ENCODE measurements around the gene TPM1.
"Not testable (repeated sequence)": the region's sequence is repeated elsewhere in the genome, so short reads cannot be mapped to it uniquely, and the experiment has no call there.

TPM1 gene

DNA sequence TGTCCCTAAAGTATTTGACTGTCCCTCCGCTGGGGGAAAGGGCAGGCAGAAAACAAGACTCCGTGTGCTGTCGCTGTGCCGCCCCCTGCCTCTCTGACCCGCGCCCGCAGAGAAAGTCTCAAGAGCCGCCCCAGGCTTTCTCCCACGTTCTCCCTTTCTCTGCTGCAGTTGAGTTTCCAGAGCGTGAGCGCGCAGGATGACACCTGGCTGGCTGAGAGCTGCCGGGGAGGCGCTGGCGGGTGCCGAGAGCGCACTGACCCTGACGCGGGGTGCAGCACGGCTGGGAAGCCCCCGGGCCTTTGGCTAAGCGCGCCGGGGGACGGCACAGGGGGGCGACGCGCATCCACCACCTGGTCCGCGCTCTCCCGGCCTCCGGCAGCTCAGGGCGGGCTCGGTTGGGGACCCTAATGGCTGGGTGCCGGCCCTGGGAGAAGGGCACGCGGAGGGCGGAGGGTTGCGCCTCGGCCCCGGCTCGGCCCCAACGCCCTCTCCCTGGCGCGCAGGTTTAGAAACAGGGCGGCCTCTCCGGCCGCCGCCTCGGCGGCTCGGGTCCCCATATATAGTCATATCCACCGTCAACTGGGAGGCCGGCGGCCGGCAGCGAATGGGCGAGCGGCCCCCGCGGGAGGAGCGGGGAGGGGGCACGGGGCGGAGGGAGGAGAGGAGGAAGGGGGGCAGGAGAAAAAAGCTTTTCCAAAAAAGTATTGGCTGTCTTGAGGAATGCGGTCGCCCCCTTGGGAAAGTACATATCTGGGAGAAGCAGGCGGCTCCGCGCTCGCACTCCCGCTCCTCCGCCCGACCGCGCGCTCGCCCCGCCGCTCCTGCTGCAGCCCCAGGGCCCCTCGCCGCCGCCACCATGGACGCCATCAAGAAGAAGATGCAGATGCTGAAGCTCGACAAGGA lies at the start of gene TPM1:
TPM1 (plus strand) TSS at position 774 of the 903 bp plus-strand sequence; CDS start at position 857, 83 bp downstream.
- no peak for DNase-seq (ENCODE audit: low spot score)

DNA sequence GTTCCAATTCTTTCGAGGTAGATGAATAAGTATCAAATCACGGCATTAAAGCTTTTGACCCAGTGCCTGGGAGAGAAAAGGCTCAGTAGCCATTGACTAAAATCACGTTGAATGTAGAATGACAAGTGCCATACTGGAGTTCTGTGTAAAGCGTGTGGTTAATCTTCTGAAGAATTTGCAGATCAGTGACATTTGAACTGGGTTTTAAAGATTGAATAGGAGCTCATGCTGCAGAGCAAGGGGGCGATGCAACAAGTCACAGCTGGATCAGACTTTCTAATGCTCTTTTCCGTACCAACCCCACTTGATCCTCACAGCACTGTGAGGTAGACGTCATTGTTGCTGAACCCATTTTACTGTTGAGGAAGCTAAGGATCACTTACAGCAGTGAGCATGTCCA lies 49.5 kb upstream of the TPM1 start:
- no peak for DNase-seq (ENCODE audit: low spot score)

DNA sequence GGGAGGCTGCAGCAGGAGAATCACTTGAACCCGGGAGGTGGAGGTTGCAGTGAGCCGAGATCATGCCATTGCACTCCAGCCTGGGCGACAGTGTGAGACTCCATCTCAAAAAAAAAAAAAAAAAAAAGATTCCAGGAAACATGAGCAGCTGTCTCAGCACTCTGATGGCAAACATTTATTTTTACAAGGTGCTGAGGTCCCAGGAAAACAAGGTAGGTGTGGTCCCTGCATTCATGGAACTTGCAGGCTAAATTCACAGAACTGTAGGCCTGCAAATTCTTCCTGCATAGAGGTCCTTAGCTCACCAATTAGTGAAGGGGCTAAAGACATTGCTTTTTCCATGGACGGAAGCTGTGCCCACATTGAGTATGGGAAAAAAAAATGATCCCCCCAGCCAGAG lies 48.9 kb upstream of the TPM1 start:
- not testable (repeated sequence) for DNase-seq (ENCODE audit: low spot score)

DNA sequence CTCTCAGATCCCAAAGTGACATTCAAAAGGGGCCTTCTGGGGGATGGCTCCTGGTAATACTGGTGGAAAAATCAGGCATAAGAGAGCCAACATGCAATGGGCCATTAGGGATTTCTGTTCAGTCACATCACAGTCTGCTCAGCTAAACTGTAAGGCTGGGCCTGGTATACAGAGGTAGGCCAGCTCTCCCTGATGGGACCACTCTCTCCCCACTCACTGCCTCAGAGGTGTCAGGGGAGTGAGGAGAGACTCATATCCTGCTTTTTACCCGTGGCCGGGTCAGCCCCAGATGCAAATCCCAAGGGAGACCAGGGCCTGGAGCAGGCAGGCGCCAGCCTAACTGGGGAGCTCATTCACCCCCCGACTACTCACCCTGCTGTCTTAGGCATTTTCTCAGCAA lies 48.1 kb upstream of the TPM1 start:
- DNase-seq (ENCODE audit: low spot score): no peak

DNA sequence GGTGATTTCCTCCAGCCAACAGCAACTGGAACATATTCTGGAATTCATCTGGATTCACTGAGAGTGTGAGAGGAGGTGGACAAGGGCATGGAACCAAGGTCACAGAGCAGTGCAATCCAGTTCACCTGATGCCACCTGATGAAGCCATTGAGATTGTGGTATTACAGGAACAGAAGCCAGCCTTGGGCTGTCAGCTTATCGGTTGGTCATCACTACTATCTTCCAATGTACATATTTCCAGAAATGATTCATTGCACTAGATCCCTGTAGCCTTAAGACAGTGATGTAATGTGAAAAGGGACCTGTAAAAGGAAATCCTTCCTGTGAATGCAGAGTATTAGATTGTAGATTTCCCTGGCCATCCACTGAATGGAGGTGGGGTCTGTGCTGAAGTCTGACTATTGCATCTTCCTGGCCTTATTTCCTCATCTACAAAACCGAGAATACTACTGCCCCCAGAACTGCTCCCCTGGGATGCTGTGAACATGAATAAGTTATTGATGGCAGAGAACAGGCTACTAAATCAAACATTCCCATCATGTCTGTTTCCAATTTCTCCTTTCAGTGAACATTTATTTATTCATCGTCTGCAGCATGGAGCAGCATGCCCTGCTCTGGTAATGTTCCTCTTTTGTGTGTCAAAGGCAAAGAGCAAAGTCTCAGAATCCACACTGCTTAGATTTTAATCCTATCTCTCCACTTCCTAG lies 47.4 kb upstream of the TPM1 start:
- DNase-seq (ENCODE audit: low spot score): no peak

DNA sequence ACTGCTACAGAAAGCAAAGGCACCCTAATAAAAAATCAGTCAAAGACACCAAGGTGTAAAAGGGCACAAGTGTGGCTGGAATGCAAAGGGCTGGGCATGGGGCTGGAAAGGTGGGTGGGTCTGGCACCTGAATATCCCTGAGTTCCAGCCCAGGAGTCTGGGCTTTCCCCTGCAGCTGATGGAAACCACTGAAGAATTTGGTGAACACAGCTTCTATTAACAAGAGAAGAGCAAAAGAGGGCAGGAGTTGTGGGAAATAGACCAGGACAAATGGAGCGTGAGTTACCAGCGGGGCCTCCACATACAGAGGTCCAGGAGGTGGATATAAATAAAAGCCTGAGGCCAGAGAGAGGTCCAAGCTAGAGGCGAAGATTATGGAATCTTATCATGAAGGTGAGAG lies 45.1 kb upstream of the TPM1 start:
- DNase-seq (ENCODE audit: low spot score): no peak

DNA sequence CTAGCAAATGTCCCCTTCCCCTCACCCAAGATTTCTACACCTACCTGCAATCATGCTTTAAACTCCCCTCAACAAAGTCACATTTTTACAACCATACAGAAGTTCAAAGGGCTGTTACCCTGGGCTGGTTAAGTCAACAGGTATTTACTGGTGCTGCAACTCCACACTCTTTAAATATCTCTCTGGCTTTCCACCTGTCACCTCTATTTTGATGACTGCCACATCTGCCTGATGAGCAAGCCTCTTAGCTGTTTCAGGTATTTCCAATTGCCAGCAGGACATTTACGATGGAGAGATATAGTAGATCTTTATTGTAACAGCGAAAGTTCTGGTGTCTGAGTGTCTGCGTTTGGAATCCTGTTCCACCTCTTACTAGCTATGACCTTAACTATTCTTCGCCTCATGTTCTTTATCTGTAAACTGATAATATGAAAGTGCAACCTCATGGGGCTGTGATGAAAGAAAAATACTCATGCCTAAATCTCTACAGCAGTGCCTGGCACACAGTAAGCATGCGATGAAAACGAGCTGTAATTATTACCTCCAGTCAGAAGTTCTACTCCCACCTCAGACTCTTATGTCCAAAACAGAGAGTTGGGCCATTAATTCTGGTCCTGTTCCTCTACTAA lies 44.2 kb upstream of the TPM1 start:
- no peak for DNase-seq (ENCODE audit: low spot score)

DNA sequence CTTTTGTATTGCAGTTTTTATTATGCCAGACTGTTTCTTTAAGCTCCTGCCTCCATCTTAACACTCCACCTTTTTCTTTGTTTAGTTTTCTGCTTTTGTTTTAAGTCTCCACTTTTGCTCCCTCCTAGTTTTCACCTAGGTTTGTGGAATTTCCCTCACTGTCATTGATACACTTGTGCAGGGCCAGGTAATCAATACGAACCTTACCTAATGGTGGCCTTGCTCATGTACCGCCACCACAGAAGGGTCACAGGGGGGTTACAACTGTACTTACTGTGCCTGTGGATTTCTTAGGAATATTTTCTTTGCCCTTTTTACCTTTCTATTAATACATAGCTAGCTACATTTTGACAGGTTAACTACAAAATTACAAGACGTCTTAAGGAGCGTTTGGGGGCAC lies 43.4 kb upstream of the TPM1 start:
- DNase-seq (ENCODE audit: low spot score): no peak

DNA sequence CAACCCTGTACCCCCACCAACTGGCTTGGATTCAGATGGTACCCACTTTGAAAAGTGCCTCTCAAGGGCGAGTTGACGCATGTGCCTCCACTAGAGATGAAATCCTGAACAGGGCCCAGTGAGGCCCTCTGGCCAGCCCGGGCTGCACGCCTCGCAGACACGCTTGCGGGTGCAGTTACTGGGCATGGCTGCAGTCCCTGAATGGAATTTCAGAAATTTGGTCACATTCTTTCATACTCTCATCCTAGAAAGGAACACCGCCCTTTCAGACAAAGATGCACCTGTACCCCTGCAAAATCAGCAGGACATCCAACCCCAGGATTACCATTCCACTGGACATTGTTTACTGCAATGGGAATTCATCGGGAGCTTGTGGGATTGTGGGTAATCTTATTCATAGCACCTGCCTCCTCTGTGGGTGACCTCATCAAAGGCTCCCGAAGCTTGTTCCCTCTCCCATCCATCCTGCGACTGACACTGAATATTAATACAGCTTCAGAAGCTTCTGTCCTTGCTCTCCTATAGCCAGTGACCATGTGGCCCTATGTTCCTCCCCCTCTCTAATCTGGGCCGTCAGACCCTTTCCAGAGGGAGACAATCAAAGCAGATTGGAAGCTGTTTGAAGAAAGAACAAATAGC lies 42.5 kb upstream of the TPM1 start:
- DNase-seq (ENCODE audit: low spot score): no peak

DNA sequence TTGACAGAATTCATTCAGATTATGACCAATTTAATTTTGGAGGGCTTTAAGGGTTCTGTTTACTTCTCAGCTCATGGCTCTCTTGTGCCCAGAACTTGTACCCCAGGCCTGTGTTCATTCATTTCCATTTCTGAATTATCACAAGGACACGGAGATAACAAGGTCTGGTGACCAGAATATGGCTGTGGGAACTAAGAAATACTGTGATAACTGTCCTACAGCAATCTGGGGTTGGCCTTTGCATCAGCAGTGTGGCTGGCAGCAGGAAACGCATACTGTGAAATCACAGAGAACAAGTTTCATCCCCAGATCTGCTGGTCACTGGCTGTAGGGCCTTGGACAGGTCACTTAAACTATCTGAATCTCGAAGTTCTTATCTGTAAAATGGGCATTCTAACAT lies 41.8 kb upstream of the TPM1 start:
- DNase-seq (ENCODE audit: low spot score): no peak

DNA sequence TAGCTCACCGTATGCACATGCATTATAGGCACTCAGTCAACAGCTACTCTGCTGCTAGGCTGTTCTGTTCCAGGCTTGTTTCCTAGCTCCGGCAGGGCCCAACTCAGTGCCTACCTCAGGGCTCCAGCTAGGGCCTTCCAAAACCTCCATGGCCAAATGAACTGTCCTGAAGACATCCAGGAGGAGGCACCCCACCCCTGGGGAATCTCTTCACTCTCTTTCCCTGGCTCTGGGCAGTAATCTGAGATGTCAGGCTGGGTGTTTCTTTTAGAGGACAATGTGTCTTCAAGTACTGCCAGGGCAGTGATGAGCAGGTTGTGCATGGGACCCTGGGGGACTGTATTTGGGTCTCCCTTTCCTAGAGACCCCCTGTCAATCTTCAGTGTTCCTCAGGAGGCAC lies 38.3 kb upstream of the TPM1 start:
- DNase-seq (ENCODE audit: low spot score): no peak

DNA sequence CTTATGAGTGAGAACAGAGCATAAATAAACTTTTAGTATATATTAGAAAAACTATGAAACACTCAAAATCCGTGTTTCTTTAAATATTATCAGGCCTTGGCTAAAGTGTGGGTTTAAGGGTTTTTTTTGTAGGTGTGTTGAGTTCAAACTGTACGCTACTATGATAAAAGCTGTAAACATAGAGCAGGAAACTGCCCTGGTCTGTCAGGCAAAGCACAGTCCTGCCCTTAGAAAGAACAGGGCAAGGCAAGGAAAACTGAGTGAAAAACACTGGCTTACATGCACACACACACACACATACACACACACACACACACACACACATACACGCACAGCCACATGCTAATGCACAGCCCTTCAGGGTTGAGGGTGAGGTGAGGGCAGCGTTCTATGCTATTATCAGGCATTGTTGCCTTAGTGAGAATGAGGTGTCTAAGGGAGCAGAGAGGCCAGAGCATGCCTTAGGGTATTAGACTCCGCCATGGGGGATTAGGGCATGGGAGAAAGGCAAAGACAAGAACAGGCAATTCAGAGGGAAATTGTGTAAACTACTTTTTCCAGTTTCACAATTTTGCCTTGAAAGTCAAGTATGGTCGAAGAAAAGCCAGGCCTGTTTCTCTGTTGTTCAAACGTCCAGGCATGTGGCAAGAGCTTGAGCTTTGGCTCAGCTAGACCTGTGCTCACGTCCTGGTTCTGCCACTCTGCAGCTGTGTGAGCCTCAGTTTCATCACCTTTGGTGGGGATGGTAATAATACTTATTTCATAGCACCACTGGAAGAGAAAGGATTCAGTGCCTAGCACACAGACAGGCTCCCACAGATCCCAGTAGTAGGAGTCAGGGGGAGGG lies 36.3 kb upstream of the TPM1 start:
- DNase-seq (ENCODE audit: low spot score): no peak

DNA sequence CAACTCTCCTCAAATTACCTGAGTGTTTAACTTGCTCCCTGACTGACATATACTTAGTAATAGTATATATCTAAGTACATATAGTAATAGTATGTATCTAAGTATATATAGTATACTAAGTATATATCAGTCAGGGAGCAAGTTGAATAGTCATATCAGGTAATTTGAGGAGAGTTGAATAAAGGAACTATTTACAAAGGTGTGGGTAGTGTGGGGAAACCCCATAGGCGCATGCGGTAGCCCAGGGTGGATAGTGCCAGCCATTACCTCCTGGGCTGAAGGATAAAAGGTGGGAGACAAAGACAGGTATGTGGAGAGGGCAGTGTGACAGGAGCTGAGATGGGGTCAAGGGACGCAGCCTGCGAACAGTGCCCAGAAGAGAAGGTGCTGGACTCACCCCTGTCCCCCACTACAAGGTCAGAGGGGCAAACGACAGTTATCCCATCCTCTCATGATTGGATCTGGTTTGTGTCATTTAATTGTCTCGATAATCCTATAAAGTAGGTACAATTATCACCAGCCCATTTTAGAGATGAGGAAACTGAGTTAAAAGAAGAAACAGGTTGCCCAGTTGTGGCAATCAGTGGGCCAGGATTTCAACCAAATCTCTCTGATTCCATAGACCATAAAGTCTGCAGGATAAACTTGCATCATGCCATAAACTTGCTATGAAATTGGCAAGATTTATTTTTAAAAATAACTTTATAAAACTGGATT lies 34.1 kb upstream of the TPM1 start:
- DNase-seq (ENCODE audit: low spot score): no peak

DNA sequence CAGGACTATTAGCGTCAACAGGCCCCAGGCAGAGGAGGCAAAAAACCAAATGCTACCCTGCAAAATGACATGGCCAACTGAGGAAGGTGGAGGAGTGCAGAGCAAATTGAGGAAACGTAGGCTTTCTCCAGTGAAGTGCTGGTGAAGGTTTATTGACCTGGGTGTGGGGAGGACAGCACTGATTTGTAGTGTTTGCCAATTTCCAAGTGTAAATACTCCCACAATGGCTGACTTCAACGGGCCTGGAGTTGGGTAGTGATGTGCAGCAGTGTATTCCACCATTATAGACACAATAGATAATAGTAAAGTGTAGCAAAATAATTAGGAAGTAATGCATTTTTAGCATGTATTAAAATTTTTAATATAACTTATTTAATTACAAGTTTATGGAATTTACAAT lies 32.2 kb upstream of the TPM1 start:
- DNase-seq (ENCODE audit: low spot score): no peak

DNA sequence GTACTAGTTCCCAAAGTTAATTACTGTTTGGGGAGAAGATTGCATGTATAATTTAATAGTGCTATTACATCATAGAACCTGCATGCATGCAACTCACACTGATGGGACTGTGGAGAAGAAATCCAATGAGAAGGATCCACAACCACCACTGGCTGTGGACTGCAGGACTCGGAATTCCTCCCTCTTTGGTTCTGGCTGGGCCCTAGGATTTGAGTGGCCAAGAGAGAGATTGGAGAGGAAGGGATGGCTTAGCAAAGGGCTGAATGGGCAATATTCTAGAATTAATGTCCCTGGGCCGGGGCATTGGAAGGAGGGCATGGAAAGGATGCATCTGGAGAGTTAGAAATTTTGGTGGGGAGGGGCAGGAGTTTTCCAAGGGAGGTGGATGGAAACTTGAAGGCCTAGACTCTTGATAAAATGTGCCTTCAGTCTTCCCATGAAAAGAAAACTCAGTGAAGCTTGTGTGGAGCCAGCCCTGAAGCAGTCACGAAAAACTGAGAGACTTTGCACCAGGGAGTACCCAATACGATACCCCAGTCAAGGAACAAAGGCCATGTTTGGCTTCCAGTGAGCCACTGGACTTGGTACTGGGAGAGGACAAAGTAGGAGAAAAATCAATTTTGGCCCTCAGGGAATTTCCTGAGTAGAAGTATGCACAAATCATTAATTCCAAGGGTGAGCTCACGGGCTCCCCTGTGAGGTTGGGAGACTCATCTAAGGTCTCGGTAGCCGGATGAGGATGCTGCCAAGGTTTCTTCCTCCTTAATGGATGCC lies 31.4 kb upstream of the TPM1 start:
- no peak for DNase-seq (ENCODE audit: low spot score)

DNA sequence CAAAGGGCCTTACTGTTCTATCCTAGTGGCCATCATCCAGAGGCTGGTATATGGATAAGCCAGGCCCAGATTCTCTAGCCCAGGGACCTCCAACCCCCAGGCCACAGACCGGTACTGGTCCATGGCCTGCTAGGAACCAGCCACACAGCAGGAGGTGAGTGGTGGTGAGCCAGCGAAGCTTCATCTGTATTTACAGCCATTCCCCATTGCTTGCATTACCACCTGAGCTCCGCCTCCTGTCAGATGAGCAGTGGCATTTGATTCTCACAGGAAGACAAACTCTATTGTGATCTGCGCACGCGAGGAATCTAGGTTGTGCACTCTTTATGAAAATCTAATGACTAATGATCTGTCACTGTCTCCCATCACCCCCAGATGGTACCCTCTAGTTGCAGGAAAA lies 30.1 kb upstream of the TPM1 start:
- DNase-seq (ENCODE audit: low spot score): no peak

DNA sequence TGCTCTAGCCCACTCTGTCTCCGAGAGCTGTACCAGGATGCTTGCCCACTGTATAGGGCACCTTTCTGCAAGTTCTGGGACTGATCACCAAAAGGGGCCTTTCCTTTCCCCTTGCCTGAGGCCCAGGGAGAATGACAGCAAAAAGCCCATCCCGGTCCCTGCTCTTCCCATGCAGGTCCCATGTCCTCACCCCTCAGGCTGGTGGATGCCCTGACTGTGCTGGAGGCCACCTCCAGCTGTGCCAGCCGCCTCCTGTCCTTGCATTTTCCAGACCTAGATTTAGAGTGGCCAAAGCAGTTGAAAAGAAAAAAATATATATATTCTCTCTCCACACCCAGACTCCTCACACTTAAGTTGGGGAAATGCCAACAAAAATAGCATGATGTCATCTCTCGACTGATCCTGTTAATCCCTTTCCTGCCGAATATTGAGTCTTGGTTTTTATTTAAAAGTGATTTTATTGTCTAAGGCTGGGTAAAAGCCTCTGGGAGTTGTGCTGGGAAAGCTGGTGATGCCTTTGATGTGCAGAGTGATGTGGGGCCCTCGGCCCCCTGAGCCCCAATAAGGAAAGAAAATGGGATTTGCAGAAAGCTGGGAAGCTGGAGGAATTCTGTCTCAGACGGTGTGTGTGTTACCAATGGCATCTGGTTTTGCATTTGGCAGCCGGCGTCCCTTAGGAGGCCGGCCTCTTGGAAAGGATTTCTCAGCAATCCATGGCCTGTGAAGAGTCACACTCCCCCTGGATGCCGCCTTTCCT lies 29.3 kb upstream of the TPM1 start:
- DNase-seq (ENCODE audit: low spot score): no peak

DNA sequence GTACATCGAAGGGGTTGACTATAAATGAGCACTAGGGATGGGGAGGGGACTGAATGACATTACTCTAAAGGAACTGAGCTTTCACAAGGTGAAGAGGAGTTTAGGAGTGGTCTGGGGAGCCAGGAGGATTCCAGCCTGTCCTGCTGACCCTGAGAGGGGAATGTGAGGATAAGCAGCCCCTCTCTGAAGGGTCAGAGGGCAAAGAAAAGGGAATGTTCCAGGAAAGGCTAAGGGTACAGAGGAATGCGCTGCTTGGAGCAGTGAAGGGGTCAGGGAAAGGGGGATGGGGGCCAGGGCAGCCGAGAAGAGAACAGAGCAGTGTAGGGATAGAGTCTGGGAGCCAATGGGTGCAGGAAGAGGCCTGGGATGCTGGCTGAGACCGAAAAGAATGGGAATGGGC lies 28.0 kb upstream of the TPM1 start:
- no peak for DNase-seq (ENCODE audit: low spot score)

DNA sequence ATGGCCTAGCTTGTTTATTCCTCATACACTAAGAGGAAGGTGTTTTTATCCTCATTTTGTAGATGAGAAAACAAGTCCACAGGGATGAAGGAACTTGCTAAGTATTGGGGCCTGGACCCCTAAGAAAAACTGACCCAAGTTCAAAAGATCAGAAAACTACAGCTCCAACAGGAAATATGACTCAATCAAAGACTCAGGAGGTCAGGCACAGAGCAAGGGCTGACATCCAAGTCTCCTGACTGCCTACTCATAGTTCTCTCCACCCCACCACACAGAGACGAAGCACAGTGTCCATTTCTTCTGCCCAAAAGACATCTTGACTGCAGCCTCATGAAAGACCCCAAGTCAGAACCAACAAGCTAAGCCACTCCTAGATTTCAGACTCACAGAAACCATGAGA lies 26.9 kb upstream of the TPM1 start:
- DNase-seq (ENCODE audit: low spot score): no peak

Data from CD4-positive, alpha-beta T cell treated with Interleukin-2 at 100 ng/mL for 4 hours (primary cell).